ENCODE results near the gene CLEC18A.
"Not testable (repeated sequence)": the region's sequence is repeated elsewhere in the genome, so short reads cannot be mapped to it uniquely, and the experiment has no call there.

- TF ChIP-seq POLR2AphosphoS5, POLR2A, TAF1, SPI1 (IDR thresholded peaks at IDR 0.05; ENCODE audit: low read depth, low read length): not testable (repeated sequence)
These were observed 52.4 kb downstream of the CLEC18A start for GRCh38 chr16:70003511-70003910.

Measured in GM12891 (cell line).